HepG2 (cell line): Measurements from ENCODE around the gene SLC13A5. TPM values are rescaled to one million over a fixed set of nuclear protein-coding genes. Genes with fewer than 3 reads are reported as not detected.

ENCODE experiments used
- ATF7 ChIP-seq, 2 experiments: fragments of 450-650 bp in 1 of 2; sonication (generic) in 1 of 2; formaldehyde crosslinking in 1 of 2; IDR thresholded peaks; 2 replicates each; pipeline versions ENCODE4 v1.4.0 to v1.6.1; 2016 to 2020; ENCODE audit warnings: antibody characterized with exemption in 1 of 2, mild to moderate bottlenecking in 1 of 2, missing genetic modification reagents in 1 of 2
- BCL6 ChIP-seq: IDR thresholded peaks from 2 replicates; pipeline ENCODE4 v1.6.1; 2016; ENCODE audit warnings: missing genetic modification reagents, missing compliant biosample characterization
- CEBPB ChIP-seq: IDR thresholded peaks from 2 replicates; pipeline ENCODE4 v1.6.1; 2011; ENCODE audit warnings: low read depth, low read length, improper control_type of control experiment, borderline replicate concordance
- ETV5 ChIP-seq: IDR thresholded peaks from 2 replicates; pipeline ENCODE4 v1.6.1; 2018; ENCODE audit warnings: missing biosample characterization, missing genetic modification reagents, inconsistent platforms, borderline replicate concordance
- KAT2B ChIP-seq: fragments of 150-350 bp; IDR thresholded peaks from 2 replicates; pipeline ENCODE4 v1.6.1; 2014; ENCODE audit warnings: low read depth, low read length, borderline replicate concordance
- MEF2D ChIP-seq: sonication (generic); formaldehyde crosslinking; IDR thresholded peaks from 2 replicates; pipeline ENCODE4 v1.5.1; 2020; ENCODE audit warnings: mild to moderate bottlenecking, missing genetic modification reagents
- MEIS2 ChIP-seq: sonication (generic); formaldehyde crosslinking; IDR thresholded peaks from 2 replicates; pipeline ENCODE4 v1.9.0; 2021; ENCODE audit warnings: mild to moderate bottlenecking, missing genetic modification reagents
- MTERF4 ChIP-seq: sonication (generic); formaldehyde crosslinking; IDR thresholded peaks from 2 replicates; pipeline ENCODE4 v1.8.0; 2023; ENCODE audit warnings: mild to moderate bottlenecking, missing genetic modification reagents
- PREB ChIP-seq: sonication (generic); formaldehyde crosslinking; IDR thresholded peaks from 2 replicates; pipeline ENCODE4 v1.4.0; 2020; ENCODE audit warnings: missing genetic modification reagents
- STAT5B ChIP-seq: sonication (generic); formaldehyde crosslinking; IDR thresholded peaks from 2 replicates; pipeline ENCODE4 v1.4.0; 2020; ENCODE audit warnings: missing genetic modification reagents
- ZBTB10 ChIP-seq: sonication (generic); formaldehyde crosslinking; IDR thresholded peaks from 2 replicates; pipeline ENCODE4 v1.4.0; 2020; ENCODE audit warnings: missing genetic modification reagents, borderline replicate concordance
- ZBTB20 ChIP-seq: sonication (generic); formaldehyde crosslinking; IDR thresholded peaks from 2 replicates; pipeline ENCODE4 v1.8.1; 2023; ENCODE audit warnings: missing genetic modification reagents, low read depth, mild to moderate bottlenecking, borderline replicate concordance
- ZBTB42 ChIP-seq: sonication (generic); formaldehyde crosslinking; IDR thresholded peaks from 2 replicates; pipeline ENCODE4 v1.5.0; 2020; ENCODE audit warnings: mild to moderate bottlenecking, missing genetic modification reagents
- ZBTB43 ChIP-seq: sonication (generic); formaldehyde crosslinking; conservative IDR thresholded peaks from 2 replicates; pipeline ENCODE4 v1.4.0; 2020; ENCODE audit warnings: missing genetic modification reagents
- ZKSCAN8 ChIP-seq: IDR thresholded peaks from 2 replicates; pipeline ENCODE4 v1.6.1; 2016; ENCODE audit warnings: borderline replicate concordance, missing genetic modification reagents, missing compliant biosample characterization
- ZNF503 ChIP-seq: sonication (generic); formaldehyde crosslinking; IDR thresholded peaks from 2 replicates; pipeline ENCODE4 v1.4.0; 2020; ENCODE audit warnings: missing genetic modification reagents
- ZNF773 ChIP-seq: sonication (generic); formaldehyde crosslinking; IDR thresholded peaks from 2 replicates; pipeline ENCODE4 v1.4.0; 2020; ENCODE audit warnings: missing genetic modification reagents, borderline replicate concordance
- polyA plus RNA-seq, 8 experiments: library from polyadenylated mRNA; depleted of rRNA in 3 of 8; stranded (reverse) in 7 of 8; unstranded in 1 of 8; fragments of >200 nt; fragmentation: Illumina TruSeq in 4 of 8; extraction: Trizol in 4 of 8; gene quantifications; 2 replicates each; pipeline versions ENCODE4 v1.2.1 to v1.2.3, GENCODE V29; 2011 to 2016; ENCODE audit warnings: low read depth in 4 of 8, missing spikeins in 1 of 8, mixed read lengths in 1 of 8; ENCODE audit not compliant: insufficient read depth in 1 of 8
- total RNA-seq, 5 experiments: library from RNA; depleted of rRNA; stranded (reverse); fragments of >200 nt; fragmentation: Illumina TruSeq; extraction: Trizol; gene quantifications; 2 replicates each; pipeline ENCODE4 v1.2.3, GENCODE V29; 2016; ENCODE audit warnings: low read depth in 1 of 5

Gene SLC13A5
- total and polyA plus RNA-seq, 2 of the 13 experiments (the other 11 are each of a cell fraction or from before 2014, with no cell fraction given): 42.8 to 310 TPM

- TF ChIP-seq ZBTB43 (CRISPR knock-in tag) (peak; percentile 82; the same call in 1 of the 2 replicates), MEF2D (CRISPR knock-in tag) (peak; percentile 99), MEIS2 (peak; percentile 96), ZBTB20 (CRISPR knock-in tag) (peak; percentile 84; the same call in 1 of the 2 replicates), ETV5 (CRISPR knock-in tag) (peak; percentile 91), ZBTB10 (no peak; the same call in 1 of the 2 replicates), BCL6 (CRISPR knock-in tag) (peak; percentile 100), ZNF503 (peak; percentile 99), ZKSCAN8 (CRISPR knock-in tag) (peak; percentile 87; the same call in 1 of the 2 replicates), ZNF773 (CRISPR knock-in tag) (no peak), STAT5B (CRISPR knock-in tag) (peak; percentile 21; the same call in 1 of the 2 replicates), KAT2B (no peak), ATF7 (IDR thresholded peaks at IDR 0.05) (no peak), ATF7 (CRISPR knock-in tag; IDR thresholded peaks at IDR 0.05) (peak; percentile 60; the same call in 1 of the 2 replicates), CEBPB (no peak), MTERF4 (peak; percentile 27; the same call in 1 of the 2 replicates), PREB (CRISPR knock-in tag) (no peak), ZBTB42 (CRISPR knock-in tag) (no peak)
These were observed 12.9 kb downstream of the SLC13A5 start (continued) for GRCh38 chr17:6699997-6700947.
